TTC549 (cell line): ENCODE results near the gene VPS18.

Experiments
- FAIRE-seq: peaks from 2 replicates; lab custom pipeline; 2012; peaks lifted over from hg19 to GRCh38; lab: Jason Lieb, UNC

VPS18 gene

DNA sequence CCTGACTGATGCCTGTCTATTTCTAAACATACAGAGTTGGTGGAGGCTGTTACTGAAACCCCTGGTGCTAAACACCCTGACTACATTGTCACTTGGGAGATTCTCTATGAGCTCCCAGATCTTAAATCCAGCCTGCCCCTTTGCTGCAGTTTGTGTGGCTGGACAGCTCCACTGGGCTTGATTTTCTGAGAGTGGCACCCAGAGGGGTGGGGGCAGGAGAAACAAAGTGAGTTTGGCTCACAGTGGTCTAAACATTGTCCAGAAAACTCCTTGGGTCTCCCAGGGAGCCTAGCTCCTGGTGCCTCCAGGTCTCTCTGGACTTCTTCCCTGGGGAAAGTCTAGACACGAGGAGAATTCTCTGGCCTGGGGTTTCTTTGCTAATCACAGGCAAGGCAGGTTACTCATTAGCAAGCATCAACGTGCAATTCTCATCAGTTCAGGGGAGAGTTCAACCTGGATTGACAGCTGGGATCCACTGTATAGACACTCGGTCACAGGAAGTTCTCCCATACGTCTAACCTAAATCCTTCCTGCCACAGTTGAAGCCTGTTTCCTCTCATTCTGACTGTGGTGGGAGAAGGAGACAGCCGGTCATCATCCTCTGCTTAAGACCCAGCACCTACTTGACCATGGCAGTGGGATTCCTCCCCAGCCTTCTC is 27.8 kb downstream of the VPS18 start:
- FAIRE-seq: no peak

GRCh38 chr15:40922608-40923005 is 28.4 kb downstream of the VPS18 start:
- no peak for FAIRE-seq

DNA sequence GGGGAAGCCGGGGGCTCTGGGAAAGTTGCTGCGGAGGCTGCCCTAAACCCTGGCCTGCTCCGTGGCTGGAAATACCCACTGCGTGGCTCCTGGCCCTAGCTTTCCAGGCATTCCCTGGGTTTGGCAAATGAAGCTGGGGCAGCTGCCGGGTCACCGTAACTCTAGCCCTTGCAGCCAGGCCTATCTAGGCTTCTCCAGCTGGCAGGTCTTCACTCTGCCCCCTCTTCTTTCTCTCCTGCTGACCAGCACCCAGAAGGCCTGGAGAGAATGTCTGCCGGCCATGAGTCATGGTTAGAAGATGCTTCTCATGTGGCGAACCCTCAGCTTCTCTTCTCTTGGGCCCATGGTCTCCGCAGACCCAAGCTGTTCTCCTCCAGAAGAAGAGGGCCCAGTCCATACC is 29.3 kb downstream of the VPS18 start:
- no peak for FAIRE-seq

DNA sequence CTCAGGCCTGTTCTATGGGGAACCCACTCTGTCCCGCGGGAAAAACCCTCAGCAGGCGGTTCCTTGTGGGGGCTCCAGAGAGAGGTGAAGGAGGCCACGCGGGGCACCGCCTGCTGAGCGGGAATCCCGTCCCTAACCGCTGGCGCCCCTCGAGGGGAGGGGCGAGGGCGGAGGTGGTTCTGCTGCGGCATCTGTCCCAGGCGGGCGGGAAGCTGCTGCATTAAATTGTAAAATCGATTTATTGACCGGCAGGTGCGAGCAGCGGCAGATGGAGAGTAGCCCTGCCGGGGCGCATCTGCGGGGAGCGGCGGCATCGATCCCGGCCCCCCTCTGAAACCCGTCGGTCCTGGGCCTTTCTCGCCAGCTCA is 31.2 kb downstream of the VPS18 start:
- FAIRE-seq: no peak

- no peak for FAIRE-seq
These were observed 31.8 kb downstream of the VPS18 start for GRCh38 chr15:40925863-40926658.

DNA sequence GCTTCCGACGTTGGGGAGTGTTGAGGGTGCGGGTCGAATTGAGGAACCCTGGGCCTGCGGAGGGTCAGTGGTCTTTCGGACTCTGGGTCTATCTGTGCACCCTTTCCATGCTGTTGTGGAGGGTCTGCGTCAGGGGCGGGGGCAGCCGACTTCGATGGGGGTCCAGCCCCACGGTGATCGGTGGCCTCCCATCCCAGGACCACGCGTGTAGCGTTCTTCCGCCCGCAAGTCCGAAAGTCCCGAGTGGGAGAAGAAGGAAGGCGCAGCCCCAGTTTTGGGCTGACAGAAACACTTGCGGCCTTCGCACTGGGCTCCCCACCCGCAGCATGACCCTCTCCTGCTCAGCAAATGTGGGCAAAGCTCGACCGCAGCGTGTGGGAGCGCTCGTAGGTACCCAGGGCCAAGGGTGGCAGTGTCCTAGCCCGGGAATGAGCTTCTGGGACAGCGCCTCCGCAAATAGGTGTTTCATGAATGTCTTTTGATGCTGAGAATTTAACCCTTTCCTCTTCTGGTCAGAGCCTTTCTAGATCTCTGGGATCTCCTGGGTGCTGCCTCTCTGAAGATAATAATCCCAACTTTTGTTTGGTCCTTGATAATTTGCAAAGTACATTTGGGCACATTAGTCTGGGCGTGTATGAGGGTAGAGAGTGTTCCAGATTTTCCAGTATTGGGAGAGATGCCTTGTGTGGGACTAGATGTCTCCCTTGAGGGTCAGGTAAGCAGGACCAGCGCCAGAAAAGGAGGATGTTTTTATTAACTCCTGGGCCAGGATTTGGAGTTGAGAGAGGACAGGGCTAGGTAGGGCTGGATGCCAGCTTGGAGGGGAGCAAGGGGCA is 32.6 kb downstream of the VPS18 start:
- no peak for FAIRE-seq

DNA sequence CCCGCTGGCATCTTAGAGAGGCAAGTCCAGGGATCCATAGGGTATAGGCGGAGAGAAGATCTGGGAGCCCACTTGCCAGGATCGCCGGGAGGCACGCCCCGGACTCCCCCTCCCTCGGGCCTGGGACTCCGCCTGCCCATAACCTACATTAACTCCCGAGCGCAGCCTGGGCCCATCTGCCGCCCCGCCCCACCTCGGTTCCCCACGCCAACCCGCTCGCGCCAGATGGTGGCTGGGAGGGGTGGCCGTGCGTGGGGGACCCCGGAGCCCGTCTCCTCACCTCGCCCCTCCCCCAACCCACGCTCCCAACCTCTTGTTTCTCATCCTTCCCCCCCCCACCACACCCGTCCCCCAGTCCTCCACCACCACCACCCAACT is 33.2 kb downstream of the VPS18 start:
- FAIRE-seq: no peak

GRCh38 chr15:40927873-40928806 is 33.9 kb downstream of the VPS18 start:
- FAIRE-seq: no peak

DNA sequence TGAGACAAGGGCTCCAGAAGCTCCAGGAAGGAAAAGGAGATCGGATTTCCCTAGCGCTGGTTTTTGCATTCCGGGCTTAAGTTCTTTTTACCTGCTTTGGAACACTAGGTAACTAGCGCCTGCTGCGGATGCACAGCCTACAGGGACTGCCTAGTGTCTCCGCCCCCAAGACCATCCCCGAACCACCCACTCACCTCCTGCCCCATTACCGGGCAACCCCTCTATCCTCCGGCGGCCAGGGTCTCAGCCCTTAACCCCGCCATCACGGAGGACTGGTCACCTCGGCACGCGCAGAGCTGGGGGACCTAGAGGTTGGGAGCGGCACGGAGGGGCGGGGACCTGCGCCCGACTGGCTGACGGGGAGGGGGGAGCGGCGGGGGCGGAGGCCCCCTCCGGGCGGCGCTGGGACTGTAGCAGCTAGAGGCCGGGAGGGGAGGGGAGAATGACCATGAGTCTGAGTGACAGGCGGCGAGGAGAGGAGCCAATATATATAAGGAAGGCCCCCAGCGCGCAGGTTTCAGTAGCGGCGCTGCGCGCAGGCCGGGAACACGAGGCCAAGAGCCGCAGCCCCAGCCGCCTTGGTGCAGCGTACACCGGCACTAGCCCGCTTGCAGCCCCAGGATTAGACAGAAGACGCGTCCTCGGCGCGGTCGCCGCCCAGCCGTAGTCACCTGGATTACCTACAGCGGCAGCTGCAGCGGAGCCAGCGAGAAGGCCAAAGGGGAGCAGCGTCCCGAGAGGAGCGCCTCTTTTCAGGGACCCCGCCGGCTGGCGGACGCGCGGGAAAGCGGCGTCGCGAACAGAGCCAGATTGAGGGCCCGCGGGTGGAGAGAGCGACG is 34.8 kb downstream of the VPS18 start, which contains the start of gene DLL4:
Gene DLL4 (plus strand): TSS at position 520 of the 839 bp plus-strand sequence. CDS start 329 bp downstream, outside the sequence.
- FAIRE-seq: no peak

DNA sequence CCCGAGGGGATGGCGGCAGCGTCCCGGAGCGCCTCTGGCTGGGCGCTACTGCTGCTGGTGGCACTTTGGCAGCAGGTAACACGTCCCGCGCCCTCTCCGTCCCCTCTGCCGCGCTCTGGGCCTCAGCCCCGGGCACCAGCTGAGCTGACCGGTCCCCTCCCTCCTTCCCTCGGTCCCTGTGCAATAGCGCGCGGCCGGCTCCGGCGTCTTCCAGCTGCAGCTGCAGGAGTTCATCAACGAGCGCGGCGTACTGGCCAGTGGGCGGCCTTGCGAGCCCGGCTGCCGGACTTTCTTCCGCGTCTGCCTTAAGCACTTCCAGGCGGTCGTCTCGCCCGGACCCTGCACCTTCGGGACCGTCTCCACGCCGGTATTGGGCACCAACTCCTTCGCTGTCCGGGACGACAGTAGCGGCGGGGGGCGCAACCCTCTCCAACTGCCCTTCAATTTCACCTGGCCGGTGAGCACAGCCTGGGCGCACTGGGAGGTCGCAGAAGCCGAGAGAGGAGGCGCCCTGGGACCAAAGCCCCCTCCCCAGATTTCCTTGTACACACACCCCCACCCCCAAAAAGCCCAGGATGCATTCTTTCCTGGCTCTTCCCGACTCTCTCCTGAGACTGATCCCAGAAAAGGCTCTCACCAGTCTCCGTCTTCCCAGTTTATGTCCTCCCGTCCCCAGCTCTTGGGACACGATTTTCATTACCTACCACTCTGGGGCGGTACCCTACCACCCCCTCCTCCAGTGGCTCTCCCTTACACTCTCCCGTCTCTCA is 35.6 kb downstream of the VPS18 start:
- no peak for FAIRE-seq

- FAIRE-seq: no peak
These were observed 36.4 kb downstream of the VPS18 start for GRCh38 chr15:40930430-40931299.

- FAIRE-seq: no peak
These were observed 37.3 kb downstream of the VPS18 start for GRCh38 chr15:40931300-40932142.

- FAIRE-seq: no peak
These were observed 37.9 kb downstream of the VPS18 start for GRCh38 chr15:40932156-40932555.

DNA sequence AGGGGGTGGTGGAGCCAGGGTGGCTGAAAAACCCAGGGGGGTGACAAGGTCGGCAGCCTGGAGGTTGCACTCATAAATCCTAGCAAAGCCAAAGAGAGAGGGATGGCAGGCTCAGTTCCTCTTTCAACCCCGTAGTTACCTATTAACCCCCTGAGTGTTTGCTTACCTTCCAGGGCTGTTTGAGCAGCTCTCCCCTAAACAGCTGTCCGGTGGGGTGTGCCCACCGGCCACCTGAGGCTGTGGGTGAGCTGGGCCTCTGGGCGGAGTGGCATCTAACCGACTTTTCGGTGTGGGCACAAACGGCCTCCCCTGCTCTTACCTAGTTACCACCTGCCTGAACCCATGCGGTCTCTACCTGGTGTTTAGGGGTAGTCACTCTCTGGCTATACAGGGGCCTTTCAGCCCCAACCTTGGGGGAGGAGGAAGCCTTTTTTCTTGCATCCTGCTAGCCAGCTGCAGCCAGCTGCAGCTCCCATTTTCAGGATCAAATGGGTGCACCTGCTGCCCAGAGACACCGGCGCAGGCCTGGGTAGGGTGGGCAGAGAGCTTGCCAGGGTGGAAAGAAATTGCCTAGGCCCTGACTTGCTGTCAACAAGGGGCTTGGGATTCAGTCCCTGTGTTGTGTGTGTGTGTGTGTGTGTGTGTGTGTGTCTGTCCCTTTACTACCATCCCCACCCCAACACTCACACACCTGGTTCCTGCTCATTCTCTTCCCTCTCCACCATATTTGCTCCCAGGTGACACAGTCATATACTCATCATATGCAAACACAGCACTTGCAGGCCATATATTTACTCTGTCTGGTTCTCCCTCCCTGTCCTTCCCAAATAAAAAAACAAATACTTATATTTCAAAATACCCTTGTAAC is 38.6 kb downstream of the VPS18 start:
- no peak for FAIRE-seq

DNA sequence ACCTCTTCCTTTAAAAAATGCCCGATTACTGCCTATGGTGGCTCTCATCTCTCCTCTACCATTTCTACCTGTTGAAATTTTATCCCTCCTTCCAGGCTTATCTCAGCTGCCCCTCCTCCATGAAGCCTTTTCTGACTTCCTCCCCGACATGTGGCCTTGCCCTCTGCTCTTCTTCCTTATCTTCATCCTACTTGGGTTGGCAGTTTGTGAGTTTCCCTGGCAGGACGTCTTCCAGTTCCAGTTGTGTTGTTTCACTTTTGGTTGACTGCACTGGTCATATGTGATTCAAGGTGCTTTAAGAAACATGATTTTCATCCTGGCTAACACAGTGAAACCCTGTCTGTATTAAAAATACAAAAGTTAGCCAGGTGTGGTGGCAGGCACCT is 39.3 kb downstream of the VPS18 start:
- FAIRE-seq: no peak

DNA sequence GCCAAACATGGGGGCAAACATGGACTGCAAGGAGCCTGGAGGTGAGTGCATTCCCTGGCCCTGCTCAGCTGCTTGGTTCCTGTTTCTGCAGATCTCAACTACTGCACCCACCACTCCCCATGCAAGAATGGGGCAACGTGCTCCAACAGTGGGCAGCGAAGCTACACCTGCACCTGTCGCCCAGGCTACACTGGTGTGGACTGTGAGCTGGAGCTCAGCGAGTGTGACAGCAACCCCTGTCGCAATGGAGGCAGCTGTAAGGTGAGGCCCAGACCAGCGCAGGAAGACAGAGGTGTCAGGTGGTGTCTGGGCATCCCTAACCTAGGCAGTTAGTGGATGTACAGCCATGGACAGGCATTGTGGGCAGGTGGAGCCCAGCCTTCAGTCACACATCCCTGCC is 40.2 kb downstream of the VPS18 start:
- no peak for FAIRE-seq

GRCh38 chr15:40936234-40936708 is 42.0 kb downstream of the VPS18 start:
- FAIRE-seq: no peak
